22Rv1 (cell line): ENCODE results near the gene HSP90AA1.

Experiments used
- H3K27ac ChIP-seq: fragments of 450-650 bp; 2 replicates; pipeline ENCODE4 v1.5.1; 2017
- CTCF ChIP-seq: fragments of 450-650 bp; IDR thresholded peaks from 2 replicates; pipeline ENCODE4 v1.5.1; 2017; ENCODE audit warnings: mild to moderate bottlenecking
- ZFX ChIP-seq: fragments of 450-650 bp; IDR thresholded peaks from 2 replicates; pipeline ENCODE4 v1.6.1; 2017; ENCODE audit warnings: antibody characterized with exemption, borderline replicate concordance

The HSP90AA1 gene

GRCh38 chr14:102090713-102091112, 3.9 kb upstream of the HSP90AA1 start:
- TF ChIP-seq CTCF (no peak), ZFX (no peak)
- H3K27ac ChIP-seq, result no peak overlapping the region

GRCh38 chr14:102089621-102090343, 2.9 kb upstream of the HSP90AA1 start:
- TF ChIP-seq CTCF (no peak), ZFX (no peak)
- no peak overlapping the region; the same call in 1 of the 2 replicates for H3K27ac ChIP-seq

GRCh38 chr14:102088012-102088792, 1.4 kb upstream of the HSP90AA1 start:
- no peak for TF ChIP-seq CTCF
- no peak for TF ChIP-seq ZFX
- H3K27ac ChIP-seq, result peak overlapping the region; percentile 97

- no peak for TF ChIP-seq ZFX
- TF ChIP-seq CTCF, result no peak
- peak overlapping the region; percentile 97 for H3K27ac ChIP-seq
Observed at GRCh38 chr14:102087762-102088011, 843 bp upstream of the HSP90AA1 start.

GRCh38 chr14:102086709-102086971, 204 bp downstream of the HSP90AA1 start:
- H3K27ac ChIP-seq, result peak overlapping the region; percentile 97
- TF ChIP-seq CTCF (no peak), ZFX (no peak)

- peak overlapping the region; percentile 97 for H3K27ac ChIP-seq
- no peak for TF ChIP-seq ZFX
- TF ChIP-seq CTCF, result no peak
Observed at GRCh38 chr14:102085948-102086708, 716 bp downstream of the HSP90AA1 start.

GRCh38 chr14:102085488-102085887, 1.4 kb downstream of the HSP90AA1 start:
- H3K27ac ChIP-seq, result peak overlapping the region; percentile 97
- TF ChIP-seq CTCF (no peak), ZFX (no peak)
